HUES6 (cell line): Measurements from ENCODE around the gene CHMP1A.
"Not testable (repeated sequence)": the region's sequence is repeated elsewhere in the genome, so short reads cannot be mapped to it uniquely, and the experiment has no call there.

Source experiments
- H3K27ac ChIP-seq: 2 replicates; pipeline ENCODE4 v1.7.0; 2013; ENCODE audit warnings: low read depth, mild to moderate bottlenecking, low read length, inconsistent platforms
- H3K27me3 ChIP-seq: 2 replicates; pipeline ENCODE4 v1.6.1; 2013; ENCODE audit warnings: low read length; ENCODE audit not compliant: control insufficient read depth, insufficient read depth
- H3K36me3 ChIP-seq: 2 replicates; pipeline ENCODE4 v1.6.1; 2013; ENCODE audit warnings: low read length; ENCODE audit not compliant: control insufficient read depth, insufficient read depth
- H3K4me1 ChIP-seq: 2 replicates; pipeline ENCODE4 v1.6.1; 2013; ENCODE audit warnings: low read length; ENCODE audit not compliant: control insufficient read depth, insufficient read depth
- H3K4me3 ChIP-seq: 2 replicates; pipeline ENCODE4 v1.5.1; 2013; ENCODE audit warnings: low read depth, low read length
- H3K9ac ChIP-seq: one replicate; pipeline ENCODE4 v1.6.1; 2013; ENCODE audit warnings: mild to moderate bottlenecking, low read length
- H3K9me3 ChIP-seq: 2 replicates; pipeline ENCODE4 v1.6.1; 2013; ENCODE audit warnings: low read depth, low read length; ENCODE audit not compliant: control insufficient read depth, insufficient read depth

CHMP1A gene

GRCh38 chr16:89671565-89671964, 14.1 kb upstream of the CHMP1A start:
- H3K9me3 ChIP-seq: peaks cover 18% of the 10 kb centered on the region
- H3K36me3 ChIP-seq, H3K27me3 ChIP-seq, H3K9ac ChIP-seq, H3K4me3 ChIP-seq, H3K27ac ChIP-seq, H3K4me1 ChIP-seq: not testable (repeated sequence)

GRCh38 chr16:89670496-89671431, 13.3 kb upstream of the CHMP1A start:
- H3K9me3 ChIP-seq: peaks cover 23% of the 10 kb centered on the region
- no peaks in the 10 kb centered on the region for H3K27me3 ChIP-seq
- H3K9ac ChIP-seq: no peak overlapping the region
- H3K27ac ChIP-seq: no peak overlapping the region
- H3K4me3 ChIP-seq: no peak overlapping the region
- H3K4me1 ChIP-seq: no peaks in the 10 kb centered on the region
- H3K36me3 ChIP-seq: no peaks in the 10 kb centered on the region; the same call in 1 of the 2 replicates

- no peak overlapping the region for H3K27ac ChIP-seq
- H3K36me3 ChIP-seq: peaks cover 4% of the 10 kb centered on the region; the same call in 1 of the 2 replicates
- no peak overlapping the region for H3K9ac ChIP-seq
- peaks cover 25% of the 10 kb centered on the region for H3K9me3 ChIP-seq
- no peak overlapping the region for H3K4me3 ChIP-seq
- H3K27me3 ChIP-seq: no peaks in the 10 kb centered on the region
- H3K4me1 ChIP-seq: no peaks in the 10 kb centered on the region
Measured at GRCh38 chr16:89669755-89670154, 12.2 kb upstream of the CHMP1A start.

GRCh38 chr16:89668790-89669158, 11.3 kb upstream of the CHMP1A start:
- Histone ChIP-seq H3K27ac (no peak overlapping the region), H3K9me3 (peaks cover 25% of the 10 kb centered on the region), H3K4me1 (no peaks in the 10 kb centered on the region), H3K4me3 (no peak overlapping the region), H3K36me3 (peaks cover 11% of the 10 kb centered on the region), H3K27me3 (no peaks in the 10 kb centered on the region), H3K9ac (no peak overlapping the region)

GRCh38 chr16:89667633-89668032, 10.1 kb upstream of the CHMP1A start:
- Histone ChIP-seq H3K27me3 (no peaks in the 10 kb centered on the region), H3K27ac (no peak overlapping the region), H3K4me3 (no peak overlapping the region), H3K9ac (no peak overlapping the region), H3K36me3 (peaks cover 16% of the 10 kb centered on the region), H3K4me1 (no peaks in the 10 kb centered on the region), H3K9me3 (peaks cover 21% of the 10 kb centered on the region)

GRCh38 chr16:89667000-89667399, 9.5 kb upstream of the CHMP1A start:
- H3K4me1 ChIP-seq, H3K27me3 ChIP-seq, H3K9ac ChIP-seq, H3K27ac ChIP-seq, H3K4me3 ChIP-seq: not testable (repeated sequence)
- H3K9me3 ChIP-seq: peaks cover 16% of the 10 kb centered on the region
- peaks cover 18% of the 10 kb centered on the region for H3K36me3 ChIP-seq

GRCh38 chr16:89664238-89664637, 6.7 kb upstream of the CHMP1A start:
- not testable (repeated sequence) for H3K27me3 ChIP-seq, H3K27ac ChIP-seq, H3K4me1 ChIP-seq, H3K9ac ChIP-seq, H3K4me3 ChIP-seq
- peaks cover 43% of the 10 kb centered on the region for H3K36me3 ChIP-seq
- peaks cover 16% of the 10 kb centered on the region for H3K9me3 ChIP-seq

GRCh38 chr16:89661215-89661614, 3.7 kb upstream of the CHMP1A start:
- H3K4me1 ChIP-seq: peaks cover 12% of the 10 kb centered on the region
- H3K27ac ChIP-seq: no peak overlapping the region
- H3K27me3 ChIP-seq: no peaks in the 10 kb centered on the region
- no peak overlapping the region for H3K9ac ChIP-seq
- H3K4me3 ChIP-seq: no peak overlapping the region
- H3K9me3 ChIP-seq: peaks cover 11% of the 10 kb centered on the region; the same call in 1 of the 2 replicates
- H3K36me3 ChIP-seq: peaks cover 43% of the 10 kb centered on the region

GRCh38 chr16:89660146-89660545, 2.6 kb upstream of the CHMP1A start:
- H3K9ac ChIP-seq: no peak overlapping the region
- H3K4me1 ChIP-seq: peaks cover 12% of the 10 kb centered on the region
- no peak overlapping the region for H3K4me3 ChIP-seq
- peaks cover 44% of the 10 kb centered on the region for H3K36me3 ChIP-seq
- H3K9me3 ChIP-seq: 0 out of 2 replicates have a peak, but pooled peaks cover 3% of the 10 kb centered on the region
- H3K27ac ChIP-seq: no peak overlapping the region
- no peaks in the 10 kb centered on the region for H3K27me3 ChIP-seq

GRCh38 chr16:89658221-89658879, 842 bp upstream of the CHMP1A start:
- Histone ChIP-seq H3K27ac (peak overlapping the region; percentile 70; the same call in 1 of the 2 replicates), H3K4me3 (peak overlapping the region; percentile 100), H3K36me3 (peaks cover 41% of the 10 kb centered on the region), H3K9me3 (no peaks in the 10 kb centered on the region), H3K27me3 (no peaks in the 10 kb centered on the region), H3K4me1 (peaks cover 12% of the 10 kb centered on the region), H3K9ac (peak overlapping the region; percentile 94)
